Activated CD4-positive, alpha-beta memory T cell treated with anti-CD3 and anti-CD28 coated beads for 36 hours (primary cell): Measurements from ENCODE around the gene TMSB15B. TPM values are rescaled to one million over a fixed set of nuclear protein-coding genes. Genes with fewer than 3 reads are reported as not detected.
"Not testable (repeated sequence)": the region's sequence is repeated elsewhere in the genome, so short reads cannot be mapped to it uniquely, and the experiment has no call there.

Experiments
- CTCF ChIA-PET: fragments of 350-600 bp; sonication (Branson Sonifier 250); formaldehyde crosslinking; loops from one replicate; lab custom pipeline; 2021; ENCODE audit warnings: antibody characterized with exemption, inconsistent platforms; lab: Charles Lee
- POLR2A ChIA-PET: fragments of 350-600 bp; sonication (Branson Sonifier 250); formaldehyde crosslinking; loops from one replicate; lab custom pipeline; 2021; ENCODE audit warnings: antibody characterized with exemption; lab: Charles Lee
- DNase-seq: peaks from one replicate; pipeline ENCODE4 v3.0.0-alpha.2; 2020
- H3K27ac Mint-ChIP-seq: one replicate; pipeline ENCODE4 v1.8.0; 2021; ENCODE audit warnings: mixed read lengths
- H3K27me3 Mint-ChIP-seq: one replicate; pipeline ENCODE4 v1.8.0; 2021; ENCODE audit warnings: mixed read lengths
- H3K36me3 Mint-ChIP-seq: one replicate; pipeline ENCODE4 v1.8.0; 2021; ENCODE audit warnings: mixed read lengths
- H3K4me1 Mint-ChIP-seq: one replicate; pipeline ENCODE4 v1.8.0; 2021; ENCODE audit warnings: low read depth, mixed read lengths
- H3K4me3 Mint-ChIP-seq: one replicate; pipeline ENCODE4 v1.8.0; 2021; ENCODE audit warnings: mild to moderate bottlenecking, mixed read lengths
- H3K9me3 Mint-ChIP-seq: one replicate; pipeline ENCODE4 v1.8.0; 2021; ENCODE audit warnings: mixed read lengths
- intact Hi-C: fragments of 100-400 bp; cut with micrococcal nuclease; formaldehyde crosslinking; loops from one replicate; pipeline ENCODE4 v1.15.1; 2023
- total RNA-seq, 2 experiments: library from RNA; stranded (reverse); gene quantifications; one replicate each; pipeline ENCODE4 v1.2.3, GENCODE V29; 2021

The TMSB15B gene
- total RNA-seq = 1 to 10 TPM; 6.2 to 8.6 TPM

DNA sequence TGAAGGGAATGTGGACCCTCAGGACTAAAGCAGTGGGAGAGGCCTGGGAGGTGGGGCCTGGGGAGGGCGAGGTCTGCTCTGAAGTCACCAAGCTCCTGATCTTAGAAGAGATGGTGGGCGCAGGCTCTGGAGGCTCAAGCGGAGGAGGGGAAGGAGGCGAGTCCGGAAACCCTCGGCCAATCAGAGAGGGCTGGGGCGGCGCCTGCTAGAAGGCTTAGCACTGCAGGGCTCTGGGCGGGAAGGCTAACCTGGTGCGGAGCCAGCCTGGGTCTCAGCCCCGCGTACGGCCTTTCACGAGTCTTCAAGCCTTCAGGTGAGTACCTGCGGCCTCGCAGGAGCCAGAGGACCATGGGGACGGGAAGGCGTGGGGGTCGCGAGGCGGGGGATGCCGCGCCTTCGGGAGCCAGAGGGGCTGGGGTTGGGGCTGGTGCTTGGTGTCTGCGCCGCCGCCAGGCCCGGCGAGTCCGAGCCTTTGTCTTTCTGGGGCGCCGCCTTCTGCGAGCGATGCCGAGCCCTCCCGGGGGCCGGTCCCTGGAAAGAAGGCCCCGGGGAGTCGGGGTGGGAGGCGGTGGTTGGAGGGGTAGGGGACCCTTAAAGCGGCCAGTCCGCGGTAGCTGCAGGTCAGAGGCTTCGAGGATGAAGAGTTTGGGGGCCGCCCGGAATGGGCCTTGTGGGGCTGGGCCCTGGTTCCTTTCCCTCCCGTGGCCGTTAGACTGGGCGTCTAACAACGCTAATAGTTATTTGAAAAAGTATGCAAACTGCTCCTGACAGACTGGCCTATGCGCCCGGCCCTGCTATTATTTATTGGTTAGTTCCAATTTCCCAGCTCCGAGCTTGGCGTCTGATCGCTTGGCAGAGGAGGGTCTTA lies at the start of gene TMSB15B:
Gene TMSB15B (plus strand): TSS at position 217 of the 868 bp plus-strand sequence.
- POLR2A ChIA-PET, CTCF ChIA-PET, H3K9me3 Mint-ChIP-seq, H3K27me3 Mint-ChIP-seq, H3K27ac Mint-ChIP-seq, H3K4me3 Mint-ChIP-seq, H3K36me3 Mint-ChIP-seq, intact Hi-C loops, DNase-seq, H3K4me1 Mint-ChIP-seq: not testable (repeated sequence)

- no peaks in the 10 kb centered on the region for H3K27me3 Mint-ChIP-seq
- no peak overlapping the region for H3K4me3 Mint-ChIP-seq
- no peak for DNase-seq
- H3K4me1 Mint-ChIP-seq = peaks cover 3% of the 10 kb centered on the region
- POLR2A ChIA-PET = no interaction called here
- H3K27ac Mint-ChIP-seq = no peak overlapping the region
- peaks cover 2% of the 10 kb centered on the region for H3K36me3 Mint-ChIP-seq
- intact Hi-C loops = no loop called here
- CTCF ChIA-PET = no interaction called here
- H3K9me3 Mint-ChIP-seq = no peaks in the 10 kb centered on the region
Measured at GRCh38 chrX:103913356-103914020, 48.9 kb upstream of the TMSB15B start.

- DNase-seq = peak; percentile 67
- peaks cover 18% of the 10 kb centered on the region for H3K4me1 Mint-ChIP-seq
- H3K4me3 Mint-ChIP-seq = peak overlapping the region; percentile 91
- intact Hi-C loops = loop anchor here (1.0 to 5.0 kb wide), 7 partner anchors 15 to 239 kb away; partner anchors contain the start of genes MORF4L2, RAB9B, SLC25A53 and ZCCHC18
- H3K27ac Mint-ChIP-seq = peak overlapping the region; percentile 94
- no peaks in the 10 kb centered on the region for H3K27me3 Mint-ChIP-seq
- peaks cover 2% of the 10 kb centered on the region for H3K36me3 Mint-ChIP-seq
- ChIA-PET POLR2A (interaction anchor here (1.7 to 2.1 kb wide), 2 partner anchors 233 to 239 kb away, joined by 6 read pairs; partner anchors contain the start of gene SLC25A53), CTCF (interaction anchor here (0.6 to 2.5 kb wide), 11 partner anchors 10 to 239 kb away, joined by 3 to 6 read pairs (median 4); partner anchors contain the start of gene SLC25A53)
- no peaks in the 10 kb centered on the region for H3K9me3 Mint-ChIP-seq
Measured at GRCh38 chrX:103918050-103918449, 44.4 kb upstream of the TMSB15B start.

GRCh38 chrX:103918571-103919269 lies 43.7 kb upstream of the TMSB15B start:
- Mint-ChIP-seq H3K36me3 (peaks cover 2% of the 10 kb centered on the region), H3K9me3 (no peaks in the 10 kb centered on the region), H3K4me1 (peaks cover 18% of the 10 kb centered on the region), H3K27ac (peak overlapping the region; percentile 94), H3K27me3 (no peaks in the 10 kb centered on the region), H3K4me3 (peak overlapping the region; percentile 91)
- peak; percentile 78 for DNase-seq
- ChIA-PET POLR2A (interaction anchor here (1.7 to 2.1 kb wide), 2 partner anchors 233 to 238 kb away, joined by 6 read pairs; partner anchors contain the start of gene SLC25A53), CTCF (interaction anchor here (0.7 to 2.5 kb wide), 14 partner anchors 9 to 238 kb away, joined by 3 to 6 read pairs (median 4); partner anchors contain the start of gene SLC25A53)
- intact Hi-C loops = loop anchor here (1.0 to 5.0 kb wide), 7 partner anchors 14 to 238 kb away; partner anchors contain the start of genes MORF4L2, RAB9B, SLC25A53 and ZCCHC18

GRCh38 chrX:103919270-103919637 lies 43.2 kb upstream of the TMSB15B start:
- DNase-seq = no peak
- Mint-ChIP-seq H3K36me3 (peaks cover 2% of the 10 kb centered on the region), H3K4me1 (peaks cover 18% of the 10 kb centered on the region), H3K4me3 (peak overlapping the region; percentile 91), H3K9me3 (no peaks in the 10 kb centered on the region), H3K27ac (peak overlapping the region; percentile 94), H3K27me3 (no peaks in the 10 kb centered on the region)
- CTCF ChIA-PET = interaction anchor here (0.7 to 2.5 kb wide), 10 partner anchors 8 to 237 kb away, joined by 3 to 6 read pairs (median 4); partner anchors contain the start of gene SLC25A53
- POLR2A ChIA-PET = interaction anchor here (1.7 to 2.1 kb wide), 2 partner anchors 234 to 238 kb away, joined by 6 read pairs; partner anchors contain the start of gene SLC25A53
- intact Hi-C loops = loop anchor here (2.0 to 5.0 kb wide), 4 partner anchors 14 to 238 kb away; partner anchors contain the start of genes RAB9B, SLC25A53 and ZCCHC18

- H3K27ac Mint-ChIP-seq, POLR2A ChIA-PET, H3K9me3 Mint-ChIP-seq, DNase-seq, H3K27me3 Mint-ChIP-seq, intact Hi-C loops, H3K36me3 Mint-ChIP-seq: not testable (repeated sequence)
- Mint-ChIP-seq H3K4me3 (peak overlapping the region; percentile 53), H3K4me1 (peaks cover 18% of the 10 kb centered on the region)
- CTCF ChIA-PET = interaction anchor here (2.0 kb wide), 1 partner anchor 216 kb away, joined by 4 read pairs; no protein-coding TSS in a partner anchor
Measured at GRCh38 chrX:103920515-103920914, 41.9 kb upstream of the TMSB15B start.

GRCh38 chrX:103927030-103927429 lies 35.4 kb upstream of the TMSB15B start:
- Mint-ChIP-seq H3K9me3 (no peaks in the 10 kb centered on the region), H3K27me3 (no peaks in the 10 kb centered on the region), H3K4me3 (no peak overlapping the region), H3K36me3 (peaks cover 7% of the 10 kb centered on the region), H3K27ac (peak overlapping the region; percentile 38), H3K4me1 (peaks cover 4% of the 10 kb centered on the region)
- POLR2A ChIA-PET = no interaction called here
- CTCF ChIA-PET = interaction anchor here (0.9 kb wide), 1 partner anchor 8 kb away, joined by 4 read pairs; no protein-coding TSS in a partner anchor
- intact Hi-C loops = no loop called here
- no peak for DNase-seq

DNA sequence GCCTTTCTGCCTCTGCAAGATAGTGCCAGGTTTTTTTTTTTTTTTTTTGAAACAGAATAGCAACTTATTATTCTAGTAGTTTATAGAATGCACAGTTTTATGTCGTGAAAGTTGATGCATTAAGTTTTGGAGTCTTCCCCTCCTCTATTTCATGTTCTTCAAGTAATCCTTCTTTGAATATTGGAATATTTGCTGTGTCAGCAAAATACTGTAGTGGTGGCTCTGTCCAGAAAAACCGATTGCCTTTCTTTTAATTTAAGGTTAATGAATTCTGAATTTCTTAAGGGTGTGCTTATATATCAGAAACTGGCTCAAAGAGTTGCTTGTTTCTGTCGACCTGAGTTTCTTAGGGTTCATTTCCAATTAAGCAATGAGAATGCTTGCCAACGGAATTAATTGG lies 34.8 kb upstream of the TMSB15B start:
- H3K27me3 Mint-ChIP-seq = no peaks in the 10 kb centered on the region
- peaks cover 7% of the 10 kb centered on the region for H3K4me1 Mint-ChIP-seq
- H3K9me3 Mint-ChIP-seq = no peaks in the 10 kb centered on the region
- no peak overlapping the region for H3K4me3 Mint-ChIP-seq
- CTCF ChIA-PET = interaction anchor here (0.9 kb wide), 1 partner anchor 9 kb away, joined by 4 read pairs; no protein-coding TSS in a partner anchor
- POLR2A ChIA-PET = no interaction called here
- DNase-seq = no peak
- intact Hi-C loops = no loop called here
- peaks cover 7% of the 10 kb centered on the region for H3K36me3 Mint-ChIP-seq
- no peak overlapping the region for H3K27ac Mint-ChIP-seq

DNA sequence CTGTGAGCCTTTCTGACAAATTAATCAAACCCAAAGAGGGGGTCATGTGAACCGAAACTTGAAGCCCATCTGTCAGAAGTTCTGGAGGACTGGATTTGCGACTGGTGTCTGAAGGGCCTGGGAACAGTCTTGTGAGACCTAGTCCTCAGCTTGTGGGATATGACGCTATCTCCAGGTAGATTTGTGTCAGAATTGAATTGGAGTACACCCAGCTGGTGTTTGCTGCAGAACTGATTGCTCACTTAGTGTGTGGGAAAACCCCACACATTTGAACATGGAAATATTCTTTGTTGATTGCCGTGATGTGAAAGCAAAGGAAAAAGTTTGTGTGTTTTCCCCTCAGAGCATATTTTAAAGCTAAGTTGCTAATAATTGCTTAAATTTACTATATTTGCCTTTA lies 30.3 kb upstream of the TMSB15B start:
- intact Hi-C loops = loop anchor here (2.0 kb wide), 1 partner anchor 13 kb away; no protein-coding TSS in a partner anchor
- ChIA-PET CTCF (interaction anchor here (1.4 to 1.5 kb wide), 2 partner anchors 12 to 14 kb away, joined by 4 read pairs; no protein-coding TSS in a partner anchor), POLR2A (no interaction called here)
- no peaks in the 10 kb centered on the region for H3K27me3 Mint-ChIP-seq
- no peaks in the 10 kb centered on the region for H3K9me3 Mint-ChIP-seq
- no peak overlapping the region for H3K27ac Mint-ChIP-seq
- peaks cover 9% of the 10 kb centered on the region for H3K36me3 Mint-ChIP-seq
- peaks cover 7% of the 10 kb centered on the region for H3K4me1 Mint-ChIP-seq
- DNase-seq = no peak
- no peak overlapping the region for H3K4me3 Mint-ChIP-seq

- H3K36me3 Mint-ChIP-seq, H3K9me3 Mint-ChIP-seq, H3K27me3 Mint-ChIP-seq, H3K27ac Mint-ChIP-seq, intact Hi-C loops, H3K4me3 Mint-ChIP-seq, POLR2A ChIA-PET: not testable (repeated sequence)
- CTCF ChIA-PET = interaction anchor here (1.5 to 1.9 kb wide), 3 partner anchors 22 to 197 kb away, joined by 3 to 9 read pairs (median 6); no protein-coding TSS in a partner anchor
- DNase-seq = peak; percentile 16
- H3K4me1 Mint-ChIP-seq = peaks cover 39% of the 10 kb centered on the region
Measured at GRCh38 chrX:103940257-103940656, 22.2 kb upstream of the TMSB15B start.
